GM19328 (cell line): Measurements from ENCODE around the gene MINDY1.

Experiments used
- ATAC-seq: cut with Tn5 transposase; IDR thresholded peaks from one replicate; pipeline ENCODE4 v1.9.1; 2021; ENCODE audit warnings: mild to moderate bottlenecking, moderate library complexity; ENCODE audit not compliant: unreplicated experiment

The MINDY1 gene

GRCh38 chr1:150994248-150994647 lies 12.5 kb downstream of the MINDY1 start:
- ATAC-seq = no peak

- ATAC-seq = no peak
Observed at GRCh38 chr1:150992626-150993025, 14.1 kb downstream of the MINDY1 start.

- no peak for ATAC-seq
Observed at GRCh38 chr1:150987924-150988323, 18.8 kb downstream of the MINDY1 start.

- ATAC-seq = no peak
Observed at GRCh38 chr1:150985179-150985825, 21.4 kb downstream of the MINDY1 start.

- no peak for ATAC-seq
Observed at GRCh38 chr1:150981805-150982712, 24.6 kb downstream of the MINDY1 start, which contains the start of gene ANXA9. TSS of gene ANXA9 (plus strand) at chr1:150982292. CDS start at chr1:150983106, 814 bp downstream.

GRCh38 chr1:150981177-150981804 lies 25.4 kb downstream of the MINDY1 start:
- ATAC-seq = no peak

GRCh38 chr1:150979092-150980056 lies 27.3 kb downstream of the MINDY1 start:
- no peak for ATAC-seq

- ATAC-seq = no peak
Observed at GRCh38 chr1:150976879-150977694, 29.6 kb downstream of the MINDY1 start.

- no peak for ATAC-seq
Observed at GRCh38 chr1:150976401-150976821, 30.3 kb downstream of the MINDY1 start.

GRCh38 chr1:150974580-150975478 lies 31.9 kb downstream of the MINDY1 start, which contains the start of gene CERS2:
TSS of gene CERS2 (minus strand) at chr1:150974835. CDS start at chr1:150969090, 5,745 bp downstream.
- ATAC-seq = peak; percentile 61

- ATAC-seq = peak; percentile 30
Observed at GRCh38 chr1:150973836-150974579, 32.7 kb downstream of the MINDY1 start.

GRCh38 chr1:150973258-150973835 lies 33.4 kb downstream of the MINDY1 start:
- ATAC-seq = no peak

- no peak for ATAC-seq
Observed at GRCh38 chr1:150972417-150972940, 34.2 kb downstream of the MINDY1 start.

GRCh38 chr1:150971583-150972416 lies 34.9 kb downstream of the MINDY1 start:
- no peak for ATAC-seq

GRCh38 chr1:150970808-150971582 lies 35.7 kb downstream of the MINDY1 start:
- no peak for ATAC-seq
